Right lobe of liver (tissue), 4 donors: Measurements from ENCODE around the gene SHLD1.

Experiments
- POLR2A ChIP-seq: fragments of 450-650 bp; IDR thresholded peaks from one replicate; pipeline ENCODE4 v1.6.1; 2017; ENCODE audit warnings: antibody characterized with exemption, mild to moderate bottlenecking
- TF ChIP-seq, protein P1 (sequence below), 4 donors: fragments of 200-600 bp in 3 of 4; fragments of 450-650 bp in 1 of 4; IDR thresholded peaks; one replicate each; pipeline versions ENCODE4 v1.5.1 to v1.8.0; 2016 to 2022; ENCODE audit warnings: antibody characterized with exemption in 4 of 4, mild to moderate bottlenecking in 2 of 4
- donor health status: DM: no; HTN: no; CAD: no.
- donor health status: DM: no; HTN: no; CAD: no.
- donor health status: DM: no; HTN: yes; CAD: no.

- TF ChIP-seq, protein P1, sequence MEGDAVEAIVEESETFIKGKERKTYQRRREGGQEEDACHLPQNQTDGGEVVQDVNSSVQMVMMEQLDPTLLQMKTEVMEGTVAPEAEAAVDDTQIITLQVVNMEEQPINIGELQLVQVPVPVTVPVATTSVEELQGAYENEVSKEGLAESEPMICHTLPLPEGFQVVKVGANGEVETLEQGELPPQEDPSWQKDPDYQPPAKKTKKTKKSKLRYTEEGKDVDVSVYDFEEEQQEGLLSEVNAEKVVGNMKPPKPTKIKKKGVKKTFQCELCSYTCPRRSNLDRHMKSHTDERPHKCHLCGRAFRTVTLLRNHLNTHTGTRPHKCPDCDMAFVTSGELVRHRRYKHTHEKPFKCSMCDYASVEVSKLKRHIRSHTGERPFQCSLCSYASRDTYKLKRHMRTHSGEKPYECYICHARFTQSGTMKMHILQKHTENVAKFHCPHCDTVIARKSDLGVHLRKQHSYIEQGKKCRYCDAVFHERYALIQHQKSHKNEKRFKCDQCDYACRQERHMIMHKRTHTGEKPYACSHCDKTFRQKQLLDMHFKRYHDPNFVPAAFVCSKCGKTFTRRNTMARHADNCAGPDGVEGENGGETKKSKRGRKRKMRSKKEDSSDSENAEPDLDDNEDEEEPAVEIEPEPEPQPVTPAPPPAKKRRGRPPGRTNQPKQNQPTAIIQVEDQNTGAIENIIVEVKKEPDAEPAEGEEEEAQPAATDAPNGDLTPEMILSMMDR (IDR thresholded peaks at IDR 0.05), result no peak
- no peak for TF ChIP-seq POLR2A
These were observed 115.4 kb downstream of the SHLD1 start for GRCh38 chr20:5865604-5866003.
